Neural progenitor cell (in vitro differentiated cells): ENCODE data around the gene RAI1.

Source experiments
- CTCF ChIP-seq: fragments of 200-600 bp; sonication (generic); IDR thresholded peaks from 2 replicates; pipeline ENCODE4 v1.5.1; 2017; ENCODE audit warnings: antibody characterized with exemption, mild to moderate bottlenecking
- EZH2 ChIP-seq: fragments of 200-600 bp; sonication (generic); IDR thresholded peaks from 2 replicates; pipeline ENCODE4 v1.6.1; 2017; ENCODE audit warnings: antibody characterized with exemption, mild to moderate bottlenecking, moderate library complexity

DNA sequence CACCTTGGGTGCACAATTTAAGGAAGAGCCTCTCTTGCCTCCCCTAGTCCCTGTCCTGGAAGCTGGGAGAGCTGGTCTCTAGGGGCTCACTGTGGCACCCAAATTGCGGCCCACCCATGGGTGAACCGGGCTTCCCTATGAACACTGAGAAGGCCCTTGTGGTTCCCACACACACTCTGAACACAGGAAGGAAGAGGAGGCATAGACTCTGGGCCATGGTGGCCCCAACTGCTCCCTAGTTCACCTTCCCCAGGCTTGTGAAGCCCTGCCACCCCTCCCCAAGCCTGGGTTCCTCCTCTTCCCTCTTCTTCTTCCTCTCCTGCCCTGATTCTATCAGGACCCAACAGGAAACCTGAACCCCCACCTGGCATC, 145.1 kb downstream of the RAI1 start:
- TF ChIP-seq CTCF: no peak
- TF ChIP-seq EZH2: no peak
